Measurements from ENCODE around the gene AFDN.

DNA sequence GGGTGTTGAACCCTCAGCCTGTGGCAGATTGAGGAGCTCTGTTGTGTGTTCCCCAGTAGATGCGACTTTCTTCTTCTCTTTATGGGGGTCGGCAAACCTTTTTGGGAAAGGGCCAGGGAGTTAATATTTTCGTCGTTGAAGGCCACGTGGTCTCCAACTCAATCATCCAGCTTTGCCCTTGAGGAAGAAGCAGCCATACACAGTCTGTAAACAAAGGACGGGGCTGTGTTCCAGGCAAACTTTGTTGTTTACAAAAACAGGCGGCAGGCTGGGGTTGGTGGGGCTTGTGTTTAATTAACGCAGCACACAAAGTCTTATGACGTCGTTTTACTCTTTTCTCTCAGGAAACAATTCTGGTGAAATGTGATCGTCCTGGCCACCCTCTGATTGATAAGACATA, 190.9 kb downstream of the AFDN start:
- TF ChIP-seq, protein P1, sequence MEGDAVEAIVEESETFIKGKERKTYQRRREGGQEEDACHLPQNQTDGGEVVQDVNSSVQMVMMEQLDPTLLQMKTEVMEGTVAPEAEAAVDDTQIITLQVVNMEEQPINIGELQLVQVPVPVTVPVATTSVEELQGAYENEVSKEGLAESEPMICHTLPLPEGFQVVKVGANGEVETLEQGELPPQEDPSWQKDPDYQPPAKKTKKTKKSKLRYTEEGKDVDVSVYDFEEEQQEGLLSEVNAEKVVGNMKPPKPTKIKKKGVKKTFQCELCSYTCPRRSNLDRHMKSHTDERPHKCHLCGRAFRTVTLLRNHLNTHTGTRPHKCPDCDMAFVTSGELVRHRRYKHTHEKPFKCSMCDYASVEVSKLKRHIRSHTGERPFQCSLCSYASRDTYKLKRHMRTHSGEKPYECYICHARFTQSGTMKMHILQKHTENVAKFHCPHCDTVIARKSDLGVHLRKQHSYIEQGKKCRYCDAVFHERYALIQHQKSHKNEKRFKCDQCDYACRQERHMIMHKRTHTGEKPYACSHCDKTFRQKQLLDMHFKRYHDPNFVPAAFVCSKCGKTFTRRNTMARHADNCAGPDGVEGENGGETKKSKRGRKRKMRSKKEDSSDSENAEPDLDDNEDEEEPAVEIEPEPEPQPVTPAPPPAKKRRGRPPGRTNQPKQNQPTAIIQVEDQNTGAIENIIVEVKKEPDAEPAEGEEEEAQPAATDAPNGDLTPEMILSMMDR (IDR thresholded peaks at IDR 0.05) = no peak
- TF ChIP-seq POLR2A (IDR thresholded peaks at IDR 0.05) = no peak
- TF ChIP-seq EP300 (IDR thresholded peaks at IDR 0.05) = no peak
